CD4-positive, alpha-beta T cell treated with Interleukin-15 for 4 hours (primary cell): ENCODE data around the gene CSH2.

ENCODE experiments used
- DNase-seq: peaks from one replicate; pipeline ENCODE4 v3.0.0-alpha.2; 2020; ENCODE audit warnings: low spot score

CSH2 gene

GRCh38 chr17:63855185-63855584, 18.3 kb downstream of the CSH2 start:
- no peak for DNase-seq

- DNase-seq = no peak
Observed at GRCh38 chr17:63854709-63855108, 18.8 kb downstream of the CSH2 start.

GRCh38 chr17:63853260-63853659, 20.2 kb downstream of the CSH2 start:
- no peak for DNase-seq

- no peak for DNase-seq
Observed at GRCh38 chr17:63850401-63850800, 23.1 kb downstream of the CSH2 start.

- peak; percentile 92 for DNase-seq
Observed at GRCh38 chr17:63848834-63849689, 24.4 kb downstream of the CSH2 start.

- no peak for DNase-seq
Observed at GRCh38 chr17:63847525-63848249, 25.8 kb downstream of the CSH2 start.

GRCh38 chr17:63845509-63845908, 28.0 kb downstream of the CSH2 start:
- DNase-seq = no peak

GRCh38 chr17:63843910-63844677, 29.4 kb downstream of the CSH2 start:
- no peak for DNase-seq

- peak; percentile 21 for DNase-seq
Observed at GRCh38 chr17:63843387-63843888, 30.0 kb downstream of the CSH2 start.

GRCh38 chr17:63842540-63843386, 30.7 kb downstream of the CSH2 start, which contains the start of gene SMARCD2:
TSS of gene SMARCD2 (minus strand) at chr17:63842685. CDS start at chr17:63842674, 11 bp downstream.
- DNase-seq = peak; percentile 99

GRCh38 chr17:63842173-63842539, 31.3 kb downstream of the CSH2 start:
- DNase-seq = no peak

GRCh38 chr17:63841350-63842172, 31.9 kb downstream of the CSH2 start:
- no peak for DNase-seq

- DNase-seq = no peak
Observed at GRCh38 chr17:63840591-63841349, 32.7 kb downstream of the CSH2 start.

- no peak for DNase-seq
Observed at GRCh38 chr17:63838631-63839171, 34.8 kb downstream of the CSH2 start.

GRCh38 chr17:63837962-63838600, 35.4 kb downstream of the CSH2 start:
- DNase-seq = no peak

GRCh38 chr17:63837480-63837879, 36.0 kb downstream of the CSH2 start:
- no peak for DNase-seq

GRCh38 chr17:63836811-63837210, 36.7 kb downstream of the CSH2 start:
- no peak for DNase-seq

GRCh38 chr17:63835167-63835720, 38.2 kb downstream of the CSH2 start:
- DNase-seq = no peak
